ENCODE results near the gene TLDC2. TPM values are rescaled to one million over a fixed set of nuclear protein-coding genes. Genes with fewer than 3 reads are reported as not detected.
"Not testable (repeated sequence)": the region's sequence is repeated elsewhere in the genome, so short reads cannot be mapped to it uniquely, and the experiment has no call there.

The TLDC2 gene
- total RNA-seq, 1 donor from 2014 or later = 0.26 TPM

GRCh38 chr20:36927704-36928103 lies 51.8 kb downstream of the TLDC2 start:
- Histone ChIP-seq H3K36me3 (ENCODE audit: control insufficient read depth, insufficient read depth, low read length) (no peaks in the 10 kb centered on the region), H3K27me3 (ENCODE audit: control insufficient read depth, insufficient read depth, low read length) (no peaks in the 10 kb centered on the region), H3K4me3 (ENCODE audit: low read depth, low read length) (no peak overlapping the region)
- DNase-seq (ENCODE audit: low read depth) = no peak
- no peak for TF ChIP-seq CTCF (IDR thresholded peaks at IDR 0.05; ENCODE audit: insufficient read depth, low read length, severe bottlenecking)
- FAIRE-seq = no peak

GRCh38 chr20:36929290-36929689 lies 53.4 kb downstream of the TLDC2 start:
- Histone ChIP-seq H3K27me3 (ENCODE audit: control insufficient read depth, insufficient read depth, low read length) (no peaks in the 10 kb centered on the region), H3K36me3 (ENCODE audit: control insufficient read depth, insufficient read depth, low read length) (no peaks in the 10 kb centered on the region), H3K4me3 (ENCODE audit: low read depth, low read length) (no peak overlapping the region)
- peak; percentile 40 for DNase-seq (ENCODE audit: low read depth)
- FAIRE-seq = no peak
- no peak for TF ChIP-seq CTCF (IDR thresholded peaks at IDR 0.05; ENCODE audit: insufficient read depth, low read length, severe bottlenecking)

GRCh38 chr20:36929691-36930090 lies 53.8 kb downstream of the TLDC2 start:
- DNase-seq (ENCODE audit: low read depth) (no peak), FAIRE-seq (no peak)
- H3K36me3 ChIP-seq (ENCODE audit: control insufficient read depth, insufficient read depth, low read length) = no peaks in the 10 kb centered on the region
- no peak overlapping the region for H3K4me3 ChIP-seq (ENCODE audit: low read depth, low read length)
- TF ChIP-seq CTCF (IDR thresholded peaks at IDR 0.05; ENCODE audit: insufficient read depth, low read length, severe bottlenecking) = no peak
- no peaks in the 10 kb centered on the region for H3K27me3 ChIP-seq (ENCODE audit: control insufficient read depth, insufficient read depth, low read length)

- not testable (repeated sequence) for FAIRE-seq; H3K36me3 ChIP-seq (ENCODE audit: control insufficient read depth, insufficient read depth, low read length); DNase-seq (ENCODE audit: low read depth); H3K4me3 ChIP-seq (ENCODE audit: low read depth, low read length); H3K27me3 ChIP-seq (ENCODE audit: control insufficient read depth, insufficient read depth, low read length)
These were observed 56.1 kb downstream of the TLDC2 start for GRCh38 chr20:36932067-36932466.

- TF ChIP-seq CTCF (IDR thresholded peaks at IDR 0.05; ENCODE audit: insufficient read depth, low read length, severe bottlenecking) = no peak
- FAIRE-seq (no peak), DNase-seq (ENCODE audit: low read depth) (no peak)
- no peaks in the 10 kb centered on the region for H3K27me3 ChIP-seq (ENCODE audit: control insufficient read depth, insufficient read depth, low read length)
- no peaks in the 10 kb centered on the region for H3K36me3 ChIP-seq (ENCODE audit: control insufficient read depth, insufficient read depth, low read length)
- H3K4me3 ChIP-seq (ENCODE audit: low read depth, low read length) = no peak overlapping the region
These were observed 56.8 kb downstream of the TLDC2 start for GRCh38 chr20:36932476-36933426.

- not testable (repeated sequence) for H3K27me3 ChIP-seq (ENCODE audit: control insufficient read depth, insufficient read depth, low read length); FAIRE-seq; H3K36me3 ChIP-seq (ENCODE audit: control insufficient read depth, insufficient read depth, low read length); H3K4me3 ChIP-seq (ENCODE audit: low read depth, low read length); DNase-seq (ENCODE audit: low read depth)
These were observed 57.6 kb downstream of the TLDC2 start for GRCh38 chr20:36933571-36933970.
